ENCODE results near the gene TBX20. TPM values are rescaled to one million over a fixed set of nuclear protein-coding genes. Genes with fewer than 3 reads are reported as not detected.
"Not testable (repeated sequence)": the region's sequence is repeated elsewhere in the genome, so short reads cannot be mapped to it uniquely, and the experiment has no call there.

The TBX20 gene
- total and polyA plus RNA-seq, 2 experiments from 2014 or later = not detected

GRCh38 chr7:35246819-35247218, 7.1 kb downstream of the TBX20 start:
- in situ Hi-C loops (cut with MboI) = no loop called here
- Histone ChIP-seq H3K27me3 (replicated peaks; ENCODE audit: insufficient read depth) (peaks cover 51% of the 10 kb centered on the region), H2AFZ (no peak overlapping the region), H4K20me1 (ENCODE audit: insufficient read depth) (no peaks in the 10 kb centered on the region), H3K27ac (no peak overlapping the region), H3K9me3 (ENCODE audit: low read depth) (no peaks in the 10 kb centered on the region), H3F3A (ENCODE audit: insufficient read depth) (no peaks in the 10 kb centered on the region), H3K9me2 (ENCODE audit: insufficient read depth) (no peaks in the 10 kb centered on the region), H3K4me1 (ENCODE audit: insufficient read depth) (no peaks in the 10 kb centered on the region), H3K36me3 (ENCODE audit: low read depth) (no peaks in the 10 kb centered on the region), H3K4me2 (ENCODE audit: unreplicated experiment) (no peak overlapping the region), H3K4me3 (no peak overlapping the region), H3K9ac (no peak overlapping the region), H3K79me2 (ENCODE audit: insufficient read depth) (no peaks in the 10 kb centered on the region)
- TF ChIP-seq EZH2phosphoT487 (IDR thresholded peaks at IDR 0.05; ENCODE audit: insufficient read depth, low read depth) (no peak), EZH2 (IDR thresholded peaks at IDR 0.05; ENCODE audit: insufficient read depth, poor library complexity, severe bottlenecking) (no peak)
- DNase-seq = no peak

DNA sequence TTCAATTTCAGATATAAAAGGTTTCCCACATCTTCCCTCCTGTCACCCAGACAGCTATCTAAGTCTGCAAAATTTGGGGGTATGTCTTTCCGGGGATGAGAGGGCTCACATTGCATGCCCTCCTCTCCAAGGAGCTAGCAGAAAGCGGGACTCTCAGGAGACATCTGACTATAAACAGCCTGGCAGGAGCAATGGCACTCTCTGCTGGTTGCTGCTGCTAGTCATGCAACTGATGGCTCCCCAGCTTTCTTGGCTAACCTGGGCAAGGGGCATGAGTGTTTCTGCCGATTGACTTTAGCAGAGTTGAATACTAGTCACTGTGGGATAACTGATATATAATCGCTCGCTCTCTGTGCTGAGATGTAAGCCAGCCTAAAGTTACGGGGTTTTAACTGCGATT, 12.0 kb downstream of the TBX20 start:
- Histone ChIP-seq H2AFZ (no peak overlapping the region), H3K27ac (no peak overlapping the region), H3K36me3 (ENCODE audit: low read depth) (no peaks in the 10 kb centered on the region), H3K9ac (no peak overlapping the region), H3K4me3 (no peak overlapping the region), H3K9me3 (ENCODE audit: low read depth) (no peaks in the 10 kb centered on the region), H3K4me2 (ENCODE audit: unreplicated experiment) (no peak overlapping the region), H3K79me2 (ENCODE audit: insufficient read depth) (no peaks in the 10 kb centered on the region), H3K27me3 (replicated peaks; ENCODE audit: insufficient read depth) (peaks cover 6% of the 10 kb centered on the region), H3F3A (ENCODE audit: insufficient read depth) (no peaks in the 10 kb centered on the region), H3K4me1 (ENCODE audit: insufficient read depth) (no peaks in the 10 kb centered on the region), H4K20me1 (ENCODE audit: insufficient read depth) (no peaks in the 10 kb centered on the region), H3K9me2 (ENCODE audit: insufficient read depth) (no peaks in the 10 kb centered on the region)
- no peak for DNase-seq
- in situ Hi-C loops (cut with MboI) = no loop called here
- no peak for TF ChIP-seq EZH2 (IDR thresholded peaks at IDR 0.05; ENCODE audit: insufficient read depth, poor library complexity, severe bottlenecking)
- 41 to 50% methylated on average over 7 of the region's 7 CpGs for WGBS, 2 experiments (ENCODE audit: low coverage in 1 of 2, low lambda C conversion rate in 2 of 2, missing lambda C conversion rate in 2 of 2)

GRCh38 chr7:35241436-35241835, 12.5 kb downstream of the TBX20 start:
- no peak overlapping the region for H3K27ac ChIP-seq
- H3K4me2 ChIP-seq (ENCODE audit: unreplicated experiment) = no peak overlapping the region
- H3K4me1 ChIP-seq (ENCODE audit: insufficient read depth) = no peaks in the 10 kb centered on the region
- H3K27me3 ChIP-seq (replicated peaks; ENCODE audit: insufficient read depth) = peaks cover 6% of the 10 kb centered on the region
- no peaks in the 10 kb centered on the region for H3K9me3 ChIP-seq (ENCODE audit: low read depth)
- H3K4me3 ChIP-seq = no peak overlapping the region
- no peak overlapping the region for H2AFZ ChIP-seq
- no peaks in the 10 kb centered on the region for H3K9me2 ChIP-seq (ENCODE audit: insufficient read depth)
- H3K79me2 ChIP-seq (ENCODE audit: insufficient read depth) = no peaks in the 10 kb centered on the region
- H4K20me1 ChIP-seq (ENCODE audit: insufficient read depth) = no peaks in the 10 kb centered on the region
- H3K9ac ChIP-seq = no peak overlapping the region
- no peaks in the 10 kb centered on the region for H3K36me3 ChIP-seq (ENCODE audit: low read depth)
- H3F3A ChIP-seq (ENCODE audit: insufficient read depth) = no peaks in the 10 kb centered on the region
- TF ChIP-seq EZH2phosphoT487 (IDR thresholded peaks at IDR 0.05; ENCODE audit: insufficient read depth, low read depth) = no peak
- TF ChIP-seq EZH2 (IDR thresholded peaks at IDR 0.05; ENCODE audit: insufficient read depth, poor library complexity, severe bottlenecking) = no peak
- DNase-seq = no peak
- in situ Hi-C loops (cut with MboI) = no loop called here

- H2AFZ ChIP-seq; H3K4me3 ChIP-seq; H3K9me2 ChIP-seq (ENCODE audit: insufficient read depth); H3K9ac ChIP-seq; in situ Hi-C loops (cut with MboI); H3K79me2 ChIP-seq (ENCODE audit: insufficient read depth); H3K4me1 ChIP-seq (ENCODE audit: insufficient read depth); H3K27ac ChIP-seq; H4K20me1 ChIP-seq (ENCODE audit: insufficient read depth); H3K4me2 ChIP-seq (ENCODE audit: unreplicated experiment); DNase-seq; H3K36me3 ChIP-seq (ENCODE audit: low read depth); H3F3A ChIP-seq (ENCODE audit: insufficient read depth); H3K9me3 ChIP-seq (ENCODE audit: low read depth); H3K27me3 ChIP-seq (replicated peaks; ENCODE audit: insufficient read depth): not testable (repeated sequence)
- WGBS, 2 experiments (ENCODE audit: low coverage in 1 of 2, low lambda C conversion rate in 2 of 2, missing lambda C conversion rate in 2 of 2) = 24 to 26% methylated on average over 2 of the region's 2 CpGs
Measured at GRCh38 chr7:35241008-35241407, 12.9 kb downstream of the TBX20 start.

- H3K79me2 ChIP-seq (ENCODE audit: insufficient read depth); H2AFZ ChIP-seq; H3K27ac ChIP-seq; H3K4me2 ChIP-seq (ENCODE audit: unreplicated experiment); H4K20me1 ChIP-seq (ENCODE audit: insufficient read depth); H3K4me1 ChIP-seq (ENCODE audit: insufficient read depth); H3K9me3 ChIP-seq (ENCODE audit: low read depth); DNase-seq; H3K27me3 ChIP-seq (replicated peaks; ENCODE audit: insufficient read depth); H3K4me3 ChIP-seq; H3K9ac ChIP-seq; H3K9me2 ChIP-seq (ENCODE audit: insufficient read depth); H3F3A ChIP-seq (ENCODE audit: insufficient read depth); in situ Hi-C loops (cut with MboI); H3K36me3 ChIP-seq (ENCODE audit: low read depth): not testable (repeated sequence)
- 12 to 20% methylated on average over 4 to 5 of the region's 5 CpGs for WGBS, 2 experiments (ENCODE audit: low coverage in 1 of 2, low lambda C conversion rate in 2 of 2, missing lambda C conversion rate in 2 of 2)
Measured at GRCh38 chr7:35238456-35238855, 15.4 kb downstream of the TBX20 start.
